AG09309 (cell line): Measurements from ENCODE around the gene KIF2A.
A peak's percentile ranks its signal among the peaks of the same experiment; 100 is the strongest.

ENCODE experiments used
- DNase-seq: peaks from one replicate; pipeline ENCODE4 v3.0.0-alpha.2; 2010; ENCODE audit warnings: low read depth
- H3K4me3 ChIP-seq: 2 replicates; pipeline ENCODE4 v1.5.1; 2011; ENCODE audit warnings: mild to moderate bottlenecking, low read depth, low read length, moderate library complexity; ENCODE audit not compliant: control insufficient read depth
- CTCF ChIP-seq: IDR thresholded peaks from 2 replicates; pipeline ENCODE4 v1.5.1; 2011; ENCODE audit warnings: mild to moderate bottlenecking, low read depth, low read length, inconsistent platforms; ENCODE audit not compliant: insufficient read depth, control insufficient read depth; ENCODE audit errors: missing control alignments

Gene KIF2A

GRCh38 chr5:62305715-62306322, at the start of gene KIF2A:
KIF2A (plus strand) TSS chr5:62306206; CDS start chr5:62306473, 267 bp downstream.
- DNase-seq = peak; percentile 49
- no peak for TF ChIP-seq CTCF
- H3K4me3 ChIP-seq = peak within 1 kb of the TSS; percentile 55

- H3K4me3 ChIP-seq = no peak overlapping the region
- no peak for TF ChIP-seq CTCF
- no peak for DNase-seq
These were observed 49.0 kb upstream of the KIF2A start for GRCh38 chr5:62257020-62257367.

DNA sequence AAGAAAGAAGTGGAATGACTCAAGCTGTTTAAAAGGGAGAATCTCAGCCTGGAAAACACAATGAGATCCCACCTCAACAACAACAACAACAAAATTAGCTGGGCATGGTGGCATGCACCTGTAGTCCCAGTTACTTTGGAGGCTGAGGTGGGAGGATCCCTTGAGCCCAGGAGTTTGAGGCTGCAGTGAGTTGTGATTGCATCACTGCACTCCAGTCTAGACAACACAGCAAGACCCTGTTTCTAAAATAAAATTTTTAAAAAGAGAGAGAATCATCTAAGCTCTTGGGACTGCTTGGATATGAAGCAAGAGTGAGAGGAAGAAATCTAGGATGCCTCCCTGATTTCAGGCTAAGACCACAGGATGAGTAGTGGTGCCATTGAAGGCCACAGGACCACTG, 47.4 kb upstream of the KIF2A start:
- DNase-seq = no peak
- H3K4me3 ChIP-seq = no peak overlapping the region
- no peak for TF ChIP-seq CTCF

GRCh38 chr5:62259699-62260250, 46.2 kb upstream of the KIF2A start:
- no peak for DNase-seq
- TF ChIP-seq CTCF = no peak
- H3K4me3 ChIP-seq = no peak overlapping the region

DNA sequence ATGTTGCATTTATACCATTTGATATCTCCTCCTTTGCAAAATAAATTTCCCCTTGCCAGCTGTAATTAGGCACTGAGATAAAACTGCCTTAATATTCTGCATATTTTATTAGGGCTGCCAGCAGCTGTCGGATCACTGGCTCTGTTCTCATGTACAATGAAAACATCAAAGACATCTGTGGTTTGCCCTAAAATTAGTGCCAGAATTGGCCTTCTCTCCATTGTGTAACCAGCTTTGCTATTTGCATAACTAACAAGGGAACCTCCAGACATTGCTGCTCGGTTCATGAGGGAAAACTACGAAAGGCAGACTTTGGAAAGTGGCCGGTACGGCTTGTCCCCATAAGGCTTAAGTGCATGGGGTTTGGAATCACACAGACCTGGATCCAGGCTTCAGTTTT, 45.5 kb upstream of the KIF2A start:
- no peak for TF ChIP-seq CTCF
- DNase-seq = no peak
- no peak overlapping the region for H3K4me3 ChIP-seq

DNA sequence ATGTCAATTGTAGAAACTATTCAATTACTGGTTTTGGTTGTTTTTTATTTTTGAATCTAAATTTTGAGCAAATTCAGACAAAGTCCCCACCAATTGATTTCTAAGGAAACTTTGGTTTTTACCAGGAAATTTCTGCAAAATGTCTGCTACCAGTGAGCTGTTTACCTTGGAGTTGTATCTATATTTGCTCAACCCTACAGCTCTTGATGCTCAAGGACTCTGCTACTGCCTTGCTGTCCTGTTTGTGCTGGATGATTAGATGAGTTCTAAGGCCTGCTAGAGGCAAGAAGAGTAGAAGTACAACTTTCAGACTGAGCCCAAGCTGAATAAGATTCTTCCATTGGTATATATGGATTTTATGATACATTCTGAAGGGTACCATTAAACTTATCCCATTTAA, 42.6 kb upstream of the KIF2A start:
- no peak for TF ChIP-seq CTCF
- no peak for DNase-seq
- no peak overlapping the region for H3K4me3 ChIP-seq
